AML-193 (cell line): ENCODE measurements around the gene MRM3.
"Not testable (repeated sequence)": the region's sequence is repeated elsewhere in the genome, so short reads cannot be mapped to it uniquely, and the experiment has no call there.

Experiments
- DNase-seq, 2 experiments: peaks; one replicate each; lab custom pipeline; 2025; lab: John Stamatoyannopoulos, UW

MRM3 gene

GRCh38 chr17:781805-782731 lies at the start of gene MRM3, which contains the start of gene GLOD4:
MRM3 (plus strand) TSS chr17:782353; CDS start chr17:782379, 26 bp downstream.
GLOD4 (minus strand) TSS chr17:782280; CDS start chr17:782255, 25 bp downstream.
- peak; percentile 14 to 35 for DNase-seq

GRCh38 chr17:732902-733720 lies 49.0 kb upstream of the MRM3 start:
- no peak for DNase-seq

DNA sequence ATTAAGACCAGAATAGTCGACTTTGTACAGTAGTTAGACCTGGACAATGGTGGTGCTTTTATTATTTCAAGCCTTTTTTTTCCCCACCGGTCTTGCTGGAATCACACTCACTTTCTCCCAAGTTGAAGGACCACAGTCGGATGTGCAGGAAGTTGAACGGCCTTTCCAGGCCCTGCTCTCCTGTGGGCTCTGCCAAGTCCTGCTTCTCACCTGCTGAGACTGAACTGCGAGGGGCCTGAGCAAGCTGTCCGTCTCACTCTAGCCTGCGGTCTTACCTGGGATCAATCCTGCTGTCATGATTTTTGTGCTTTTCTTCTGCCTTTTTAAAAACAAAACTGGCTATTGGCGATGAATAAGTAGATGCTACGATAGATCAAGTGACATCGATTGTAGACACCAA lies 48.4 kb upstream of the MRM3 start:
- DNase-seq: no peak

DNA sequence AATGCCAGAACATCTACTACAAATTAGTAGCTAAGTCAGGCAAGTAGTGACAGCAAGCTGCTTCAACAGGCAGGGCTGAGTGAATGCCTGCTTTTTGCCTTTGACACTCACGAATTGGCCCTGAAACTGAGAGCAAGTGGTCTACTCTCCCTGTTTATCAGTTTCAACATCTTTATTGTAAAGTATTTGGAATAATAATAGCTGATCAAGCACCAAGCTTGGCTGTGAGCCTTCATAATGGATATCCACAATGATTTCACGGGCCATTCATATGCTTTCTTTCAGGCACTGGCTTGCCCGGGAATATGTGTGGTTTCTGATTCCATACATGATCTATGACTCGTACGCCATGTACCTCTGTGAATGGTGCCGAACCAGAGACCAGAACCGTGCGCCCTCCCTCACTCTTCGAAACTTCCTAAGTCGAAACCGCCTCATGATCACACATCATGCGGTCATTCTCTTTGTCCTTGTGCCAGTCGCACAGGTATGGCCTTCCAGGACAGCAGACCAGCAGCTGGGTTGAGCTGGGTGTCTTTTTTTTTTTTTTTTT lies 44.5 kb upstream of the MRM3 start:
- no peak for DNase-seq

DNA sequence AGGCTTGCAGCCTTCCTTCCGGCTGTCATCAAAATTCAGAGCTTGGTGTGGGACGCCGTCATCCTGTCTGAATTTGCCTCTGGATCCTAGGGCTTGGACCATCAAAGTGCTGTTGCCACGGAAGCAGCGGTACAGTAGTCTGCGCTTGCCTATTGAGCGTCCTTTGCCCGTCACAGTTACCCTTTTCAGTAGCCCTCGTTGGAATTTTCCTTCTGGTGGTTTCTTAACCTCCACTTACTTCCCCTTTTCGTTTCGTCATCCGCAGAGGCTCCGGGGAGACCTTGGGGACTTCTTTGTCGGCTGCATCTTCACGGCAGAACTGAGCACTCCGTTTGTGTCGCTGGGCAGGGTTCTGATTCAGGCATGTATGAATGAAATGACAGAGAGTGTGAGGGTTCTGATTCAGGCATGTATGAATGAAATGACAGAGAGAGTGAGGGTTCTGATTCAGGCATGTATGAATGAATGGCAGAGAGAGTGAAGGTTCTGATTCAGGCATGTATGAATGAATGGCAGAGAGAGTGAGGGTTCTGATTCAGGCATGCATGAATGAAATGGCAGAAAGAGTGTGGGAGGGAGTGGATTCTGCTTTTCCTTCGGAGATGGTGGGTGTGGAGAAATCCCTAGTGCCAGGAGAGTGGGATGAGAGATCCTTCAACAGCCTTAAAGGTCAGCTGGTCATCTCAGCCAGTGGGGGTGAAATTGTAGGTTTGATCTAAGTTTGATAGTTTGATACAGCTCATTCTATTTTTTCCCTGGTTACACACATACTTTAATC lies 41.7 kb upstream of the MRM3 start:
- DNase-seq: peak; percentile 72 to 76

- DNase-seq: no peak
Measured at GRCh38 chr17:742147-742793, 39.9 kb upstream of the MRM3 start.

GRCh38 chr17:743139-743538 lies 39.0 kb upstream of the MRM3 start:
- no peak for DNase-seq

- DNase-seq: no peak
Measured at GRCh38 chr17:744937-745336, 37.2 kb upstream of the MRM3 start.

DNA sequence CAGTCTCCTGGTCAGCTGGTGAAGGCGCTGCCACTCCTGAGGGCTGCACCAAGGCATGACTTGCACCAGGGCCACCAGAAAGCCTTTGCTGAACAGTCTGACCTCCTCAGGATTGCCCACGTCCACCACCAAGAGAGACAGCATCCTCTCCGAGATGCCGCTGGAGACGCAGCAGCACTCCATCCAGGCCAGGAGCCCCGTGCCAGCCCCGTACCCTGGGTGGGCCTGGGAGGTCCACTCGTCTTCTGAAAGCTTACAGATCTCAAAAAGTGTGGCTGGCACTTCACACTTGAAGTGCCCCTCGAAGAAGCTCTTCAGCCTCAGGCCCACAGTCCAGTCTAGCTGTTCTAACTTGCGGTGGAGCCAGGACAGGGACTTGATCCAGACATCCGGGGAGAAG lies 36.7 kb upstream of the MRM3 start:
- DNase-seq: no peak

DNA sequence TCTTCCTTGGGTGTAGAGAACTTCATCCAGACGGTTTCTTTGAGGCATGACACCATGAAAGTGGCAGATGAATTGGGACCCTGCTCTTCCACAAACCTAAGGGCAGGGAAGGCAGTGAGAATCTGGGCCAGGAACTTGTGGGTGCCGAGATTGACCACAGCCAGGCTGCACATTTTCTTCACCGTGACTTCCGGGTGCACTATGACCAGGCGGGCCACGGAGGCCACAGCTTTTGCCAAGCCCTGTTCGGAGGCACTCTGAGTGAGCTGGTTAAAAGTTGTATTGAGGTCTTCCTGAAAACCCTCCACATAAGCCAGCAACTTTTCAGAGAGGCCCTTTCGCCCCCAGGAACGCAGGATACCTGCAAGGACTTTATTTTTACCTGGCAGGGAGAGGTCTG lies 36.0 kb upstream of the MRM3 start:
- DNase-seq: no peak

DNA sequence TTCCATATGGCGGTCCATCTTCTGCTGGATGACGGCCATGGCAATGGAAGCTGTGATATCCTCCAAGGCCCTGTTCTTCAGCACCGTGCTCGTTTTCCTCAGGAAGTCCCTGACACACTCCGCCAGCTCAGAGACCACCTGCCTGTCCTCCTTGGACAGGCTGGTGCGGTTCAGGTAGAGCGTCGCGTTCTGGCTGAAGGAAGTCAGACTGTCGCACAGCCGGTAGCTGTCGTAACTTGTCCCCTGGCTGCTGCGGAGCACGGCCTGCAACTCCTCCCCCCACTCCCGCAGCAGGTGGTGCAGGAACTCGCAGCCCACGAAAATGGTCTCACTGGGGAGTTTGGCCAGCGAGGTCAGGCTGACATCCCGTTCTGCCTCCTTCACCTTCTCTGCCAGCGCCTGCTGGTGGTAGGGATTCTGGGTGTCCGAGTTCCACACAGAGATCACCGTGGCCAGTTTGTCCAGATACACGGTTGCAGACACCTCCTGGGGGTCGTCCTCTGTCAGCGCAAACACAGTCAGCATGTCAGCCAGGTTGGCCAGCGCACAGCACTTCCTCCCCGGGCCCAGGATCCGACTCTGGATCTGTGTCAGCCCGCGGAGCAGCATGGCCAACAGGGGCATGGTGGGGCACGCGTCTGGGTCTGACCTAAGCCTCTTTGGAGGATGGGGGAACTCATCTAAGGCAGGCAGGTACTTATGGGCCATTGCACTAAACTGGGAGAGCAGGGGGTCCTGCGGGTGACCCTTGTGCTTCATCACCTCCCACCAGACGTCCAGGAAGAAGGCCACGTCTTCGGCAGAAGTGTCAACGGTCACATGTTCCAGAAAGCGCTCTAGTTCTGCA lies 35.1 kb upstream of the MRM3 start:
- DNase-seq: no peak

- not testable (repeated sequence) for DNase-seq
Measured at GRCh38 chr17:748604-749003, 33.5 kb upstream of the MRM3 start.

DNA sequence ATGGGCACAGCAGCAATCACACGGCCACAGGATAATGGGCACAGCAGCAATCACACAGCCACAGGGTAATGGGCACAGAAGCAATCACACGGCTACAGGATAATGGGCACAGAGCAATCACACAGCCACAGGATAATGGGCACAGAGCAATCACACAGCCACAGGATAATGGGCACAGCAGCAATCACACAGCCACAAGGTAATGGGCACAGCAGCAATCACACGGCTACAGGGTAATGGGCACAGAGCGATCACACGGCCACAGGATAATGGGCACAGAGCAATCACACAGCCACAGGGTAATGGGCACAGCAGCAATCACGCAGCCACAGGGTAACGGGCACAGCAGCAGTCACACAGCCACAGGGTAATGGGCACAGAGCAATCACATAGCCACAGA lies 32.8 kb upstream of the MRM3 start:
- DNase-seq: not testable (repeated sequence)

DNA sequence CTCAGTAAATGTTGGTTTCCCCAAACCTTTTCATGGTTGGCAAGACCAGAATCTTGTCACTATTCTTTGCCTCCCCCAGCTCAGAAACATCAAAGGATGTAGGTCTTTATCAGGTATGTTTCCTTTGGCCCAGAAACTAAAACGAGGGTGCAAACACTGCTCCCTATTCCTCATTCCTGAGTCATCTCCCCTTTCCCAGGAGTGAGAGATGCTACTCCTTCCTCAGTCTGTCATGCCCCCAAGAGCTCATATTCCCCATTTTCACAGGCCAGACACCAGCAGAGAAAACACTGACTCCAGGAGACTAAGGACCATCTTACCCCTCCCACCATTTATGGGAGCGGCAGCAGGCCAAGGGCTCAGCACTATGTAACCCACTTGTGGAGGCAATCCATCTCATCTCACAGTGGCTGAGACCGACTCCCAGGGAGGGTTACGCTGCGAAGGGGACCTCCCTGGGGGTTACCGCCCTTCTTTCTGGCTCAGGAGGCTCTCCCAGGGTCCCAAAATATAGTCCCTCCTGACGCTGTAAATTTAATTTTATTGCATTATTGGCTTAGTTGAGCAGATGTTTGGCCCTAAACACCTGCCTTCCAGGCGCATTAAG lies 31.6 kb upstream of the MRM3 start:
- no peak for DNase-seq

DNA sequence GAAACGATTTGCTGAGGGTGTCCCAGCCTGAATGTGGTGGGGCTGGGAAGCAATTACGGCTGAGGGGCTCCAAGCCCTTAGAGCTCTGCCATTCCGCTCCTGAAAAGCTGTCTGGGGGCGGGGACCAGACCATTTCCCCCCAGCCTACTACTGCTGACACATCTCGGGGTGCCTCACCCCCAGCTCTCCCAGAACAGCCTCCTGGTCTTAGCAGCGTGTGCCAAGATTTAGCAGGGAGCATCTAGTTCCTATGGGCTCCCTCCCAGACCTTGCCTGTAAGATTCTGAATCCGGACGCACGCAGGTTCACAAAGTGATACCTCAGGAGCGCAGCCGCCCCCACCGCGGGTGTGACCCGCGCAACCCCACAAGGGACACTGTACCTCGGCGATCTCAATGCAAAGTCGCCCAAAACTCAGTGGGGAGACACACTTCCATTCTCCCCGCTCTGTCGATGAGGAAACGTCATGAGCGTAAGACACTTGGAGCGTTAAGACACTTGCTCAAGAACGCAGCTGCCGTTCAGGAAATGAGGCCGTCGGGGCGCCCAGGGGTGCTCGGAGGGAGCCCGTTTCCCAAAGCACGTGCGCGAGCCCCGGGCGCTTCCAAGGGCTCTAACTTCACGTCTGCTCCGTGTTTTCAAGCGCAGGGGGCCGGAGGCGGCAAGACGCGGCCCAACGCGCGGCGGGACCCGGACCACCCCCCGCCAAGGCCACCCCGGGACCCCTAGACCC lies 30.7 kb upstream of the MRM3 start:
- peak in 1 of 2 experiments; percentile 6 for DNase-seq

GRCh38 chr17:752002-752619 lies 30.0 kb upstream of the MRM3 start, which contains the start of gene GEMIN4:
GEMIN4 (minus strand) TSS chr17:752264; CDS start chr17:752142, 122 bp downstream.
- DNase-seq: peak; percentile 38 to 42

DNA sequence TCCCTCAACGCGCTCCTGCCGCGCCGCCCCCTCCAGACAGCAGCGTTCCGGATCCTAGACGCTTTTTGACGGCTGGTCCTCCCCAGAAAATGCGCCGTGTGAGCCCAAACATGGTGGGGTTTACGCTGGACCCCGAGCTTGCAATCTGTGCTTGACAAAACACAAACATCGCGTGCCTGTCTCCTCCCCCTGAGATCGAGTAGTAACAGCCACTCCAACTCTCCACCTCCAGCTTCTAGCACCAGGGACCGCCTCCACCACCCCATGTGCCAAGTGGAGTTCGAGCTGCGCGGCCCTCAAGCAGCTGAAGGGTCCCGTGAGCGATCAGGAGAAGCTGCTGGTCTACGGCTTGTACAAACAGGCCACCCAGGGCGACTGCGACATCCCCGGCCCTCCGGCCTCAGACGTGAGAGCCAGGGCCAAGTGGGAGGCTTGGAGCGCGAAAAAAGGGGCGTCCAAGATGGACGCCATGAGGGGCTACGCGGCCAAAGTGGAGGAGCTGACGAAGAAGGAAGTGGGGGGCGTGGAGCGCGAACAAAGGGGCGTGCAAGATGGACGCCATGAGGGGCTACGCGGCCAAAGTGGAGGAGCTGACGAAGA lies 29.4 kb upstream of the MRM3 start:
- no peak for DNase-seq

DNA sequence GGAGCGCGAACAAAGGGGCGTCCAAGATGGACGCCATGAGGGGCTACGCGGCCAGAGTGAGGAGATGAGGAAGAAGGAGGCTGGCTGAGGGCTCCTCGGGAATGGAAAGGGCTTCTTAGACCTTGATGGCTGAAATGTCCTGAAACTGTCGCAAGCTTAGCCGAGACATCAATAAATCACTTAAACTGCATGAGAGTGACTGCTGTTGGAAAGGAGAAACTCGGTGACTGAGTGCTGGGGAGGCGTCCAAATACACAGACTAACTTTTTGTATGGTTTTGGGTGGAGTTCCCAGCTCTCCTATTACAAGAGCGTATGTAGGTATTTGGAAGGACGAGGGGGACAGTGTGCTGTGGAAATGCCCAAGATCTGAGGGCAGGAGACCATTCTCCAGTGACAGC lies 28.7 kb upstream of the MRM3 start:
- DNase-seq: no peak
